ENCODE results near the gene ACSM3.
A peak's percentile ranks its signal among the peaks of the same experiment; 100 is the strongest.

- TF ChIP-seq CTCF (IDR thresholded peaks at IDR 0.05 in 4 of 5, conservative IDR thresholded peaks at IDR 0.05 in 1 of 5) (peak in 4 of 5 experiments; percentile 27 to 64 (median 42)), POLR2A (IDR thresholded peaks at IDR 0.05) (no peak)
Observed at GRCh38 chr16:20799599-20799998, 35.8 kb downstream of the ACSM3 start.
